Body of pancreas (tissue), 4 donors: ENCODE results near the gene NCL.

Source experiments
- POLR2A ChIP-seq, 3 donors: fragments of 450-650 bp; IDR thresholded peaks; one replicate each; pipeline ENCODE4 v1.6.1; 2016; ENCODE audit warnings: antibody characterized with exemption in 3 of 3, mild to moderate bottlenecking in 2 of 3
- TF ChIP-seq, protein P1 (sequence below), 7 experiments: fragments of 450-650 bp in 4 of 7; fragments of 200-600 bp in 3 of 7; sonication (generic) in 3 of 7; IDR thresholded peaks; one replicate each; pipeline ENCODE4 v1.5.1; 2016 to 2019; ENCODE audit warnings: antibody characterized with exemption in 7 of 7

DNA sequence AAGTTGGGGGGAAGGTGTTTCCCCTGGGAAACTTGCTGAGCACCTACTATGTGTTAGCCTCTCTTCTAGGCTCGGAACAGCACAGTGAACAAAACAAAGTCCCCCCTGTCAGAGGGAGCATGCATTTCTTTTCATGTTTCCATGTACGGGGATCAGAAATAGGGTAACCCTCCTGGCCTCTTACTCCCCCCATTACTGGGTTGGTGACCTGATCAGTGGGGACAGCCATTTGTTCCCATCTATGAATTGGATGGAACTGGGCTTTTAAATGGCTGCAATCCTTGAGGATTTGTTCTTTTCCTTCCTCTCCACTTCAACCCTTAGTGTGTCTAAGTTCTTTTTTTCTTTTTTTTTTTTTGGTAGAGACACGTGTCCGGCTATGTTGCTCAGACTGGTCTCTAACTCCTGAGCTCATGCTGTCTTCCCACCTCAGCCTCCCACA is 13.7 kb downstream of the NCL start:
- TF ChIP-seq, protein P1, sequence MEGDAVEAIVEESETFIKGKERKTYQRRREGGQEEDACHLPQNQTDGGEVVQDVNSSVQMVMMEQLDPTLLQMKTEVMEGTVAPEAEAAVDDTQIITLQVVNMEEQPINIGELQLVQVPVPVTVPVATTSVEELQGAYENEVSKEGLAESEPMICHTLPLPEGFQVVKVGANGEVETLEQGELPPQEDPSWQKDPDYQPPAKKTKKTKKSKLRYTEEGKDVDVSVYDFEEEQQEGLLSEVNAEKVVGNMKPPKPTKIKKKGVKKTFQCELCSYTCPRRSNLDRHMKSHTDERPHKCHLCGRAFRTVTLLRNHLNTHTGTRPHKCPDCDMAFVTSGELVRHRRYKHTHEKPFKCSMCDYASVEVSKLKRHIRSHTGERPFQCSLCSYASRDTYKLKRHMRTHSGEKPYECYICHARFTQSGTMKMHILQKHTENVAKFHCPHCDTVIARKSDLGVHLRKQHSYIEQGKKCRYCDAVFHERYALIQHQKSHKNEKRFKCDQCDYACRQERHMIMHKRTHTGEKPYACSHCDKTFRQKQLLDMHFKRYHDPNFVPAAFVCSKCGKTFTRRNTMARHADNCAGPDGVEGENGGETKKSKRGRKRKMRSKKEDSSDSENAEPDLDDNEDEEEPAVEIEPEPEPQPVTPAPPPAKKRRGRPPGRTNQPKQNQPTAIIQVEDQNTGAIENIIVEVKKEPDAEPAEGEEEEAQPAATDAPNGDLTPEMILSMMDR (IDR thresholded peaks at IDR 0.05), result no peak
- TF ChIP-seq POLR2A (IDR thresholded peaks at IDR 0.05), result no peak
